Tongue (tissue), 2 donors: ENCODE measurements around the gene ARSI. TPM values are rescaled to one million over a fixed set of nuclear protein-coding genes. Genes with fewer than 3 reads are reported as not detected.
A peak's percentile ranks its signal among the peaks of the same experiment; 100 is the strongest.

Experiments used
- DNase-seq: peaks from one replicate; pipeline ENCODE4 v3.0.0-alpha.2; 2015
- total RNA-seq: library from RNA; depleted of rRNA; stranded (reverse); fragments of >200 nt; gene quantifications from one replicate; pipeline ENCODE4 v1.2.3, GENCODE V29; 2014

Gene ARSI
- total RNA-seq, 1 donor from 2014 or later = 18.9 TPM

DNA sequence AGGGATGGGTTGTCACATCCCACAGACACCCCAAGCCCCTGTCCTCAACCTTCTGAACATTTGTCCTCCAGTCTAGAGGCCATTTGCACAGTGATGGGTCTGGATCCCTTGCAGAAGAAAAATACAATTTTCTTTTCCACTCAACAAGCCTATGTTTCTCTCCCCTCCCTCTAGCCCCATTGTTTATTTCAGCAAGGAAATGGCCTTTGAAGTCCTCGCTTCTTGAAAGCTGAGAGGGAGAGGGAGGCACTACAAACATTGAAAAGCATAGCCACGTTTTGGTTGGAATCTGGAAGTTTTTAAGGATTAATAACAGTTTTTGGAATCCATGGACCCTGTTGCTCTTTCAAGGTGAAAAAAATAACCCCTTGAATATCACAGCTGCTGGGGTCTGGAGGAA lies 24.0 kb upstream of the ARSI start:
- DNase-seq = no peak

GRCh38 chr5:150325426-150325825 lies 22.7 kb upstream of the ARSI start:
- no peak for DNase-seq

DNA sequence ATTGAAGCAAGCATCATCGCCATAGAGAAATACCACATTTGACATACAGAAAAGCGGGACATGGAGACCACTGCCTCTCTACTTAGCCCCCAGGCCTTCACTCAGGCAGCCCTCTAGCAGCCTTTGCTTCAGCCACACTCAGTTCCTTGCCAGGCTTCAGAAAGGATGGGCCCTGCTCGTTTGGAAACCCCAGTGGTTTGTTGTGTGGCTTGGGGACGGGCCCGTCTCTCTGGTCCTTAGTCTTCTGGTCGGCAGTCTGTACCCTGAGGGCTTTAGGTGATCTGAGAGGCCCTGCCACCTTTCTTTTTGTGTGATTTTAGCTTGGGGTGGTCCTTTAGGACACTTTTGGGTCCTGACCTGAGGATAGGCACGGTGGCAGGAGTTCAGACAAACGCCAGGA lies 21.1 kb upstream of the ARSI start:
- no peak for DNase-seq

- no peak for DNase-seq
These were observed 20.4 kb upstream of the ARSI start for GRCh38 chr5:150323092-150323491.

GRCh38 chr5:150322202-150322601 lies 19.5 kb upstream of the ARSI start:
- no peak for DNase-seq

- no peak for DNase-seq
These were observed 19.1 kb upstream of the ARSI start for GRCh38 chr5:150321784-150322183.

DNA sequence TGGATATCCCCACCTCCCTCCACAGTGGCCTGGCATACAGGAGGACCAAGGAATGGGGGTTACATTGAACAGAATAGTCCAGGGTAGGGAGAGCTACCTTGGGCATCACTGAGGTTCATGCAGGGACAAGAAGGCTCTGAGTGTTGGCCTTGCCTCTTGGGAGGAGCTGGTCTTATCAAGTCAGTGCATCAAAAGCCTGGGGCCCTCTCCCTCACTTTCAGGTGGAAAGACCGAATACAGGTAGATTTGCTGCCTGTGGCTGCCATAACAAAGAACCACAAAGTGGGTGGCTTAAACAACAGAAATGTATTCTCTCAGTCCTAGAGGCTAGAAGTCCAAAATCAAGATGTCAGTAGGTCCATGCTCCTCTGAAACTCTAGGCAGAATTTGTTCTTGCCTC lies 18.5 kb upstream of the ARSI start:
- DNase-seq = no peak

DNA sequence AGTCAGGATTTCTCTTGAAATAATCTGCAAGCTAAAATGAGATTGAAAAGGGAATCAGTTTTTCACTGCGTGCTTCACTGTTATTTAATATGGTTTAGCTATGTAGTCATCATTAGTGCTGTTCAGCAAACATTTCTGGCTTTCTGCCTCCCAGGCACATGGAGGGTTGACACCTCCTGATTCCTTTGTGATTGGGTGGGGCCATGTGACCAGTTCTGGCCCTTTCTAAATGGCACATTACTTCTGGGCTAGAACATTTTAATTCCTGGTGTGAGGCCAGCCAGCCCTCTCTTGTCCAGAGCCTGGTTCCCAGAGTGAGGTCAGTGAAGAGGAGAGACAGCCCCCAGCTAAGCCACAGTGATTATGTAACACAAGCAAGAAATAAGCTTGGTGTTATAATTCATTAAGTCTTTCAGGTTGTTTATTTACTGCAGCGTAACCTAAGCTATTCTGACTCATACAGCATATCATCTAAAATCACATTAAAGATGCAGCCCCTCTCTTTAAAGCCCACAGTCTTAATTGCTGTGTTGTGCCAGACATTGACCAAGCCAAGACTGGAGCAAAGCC lies 17.4 kb upstream of the ARSI start:
- DNase-seq = peak; percentile 74

DNA sequence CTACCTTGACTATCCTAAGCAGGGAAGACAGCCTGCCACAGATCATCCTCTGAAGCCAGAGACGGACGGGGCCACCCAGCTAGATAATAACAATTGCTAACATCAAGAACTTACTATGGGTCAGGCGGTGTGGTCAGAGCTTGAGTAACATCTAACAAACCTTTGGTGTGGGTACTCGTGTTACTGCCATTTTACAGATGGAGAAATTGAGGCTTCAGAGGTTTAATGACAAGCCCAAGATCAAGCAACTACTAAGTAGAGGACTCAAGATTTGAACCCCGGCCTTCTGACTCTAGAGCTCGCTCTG lies 16.7 kb upstream of the ARSI start:
- no peak for DNase-seq

- DNase-seq = no peak
These were observed 16.1 kb upstream of the ARSI start for GRCh38 chr5:150318613-150319483.

DNA sequence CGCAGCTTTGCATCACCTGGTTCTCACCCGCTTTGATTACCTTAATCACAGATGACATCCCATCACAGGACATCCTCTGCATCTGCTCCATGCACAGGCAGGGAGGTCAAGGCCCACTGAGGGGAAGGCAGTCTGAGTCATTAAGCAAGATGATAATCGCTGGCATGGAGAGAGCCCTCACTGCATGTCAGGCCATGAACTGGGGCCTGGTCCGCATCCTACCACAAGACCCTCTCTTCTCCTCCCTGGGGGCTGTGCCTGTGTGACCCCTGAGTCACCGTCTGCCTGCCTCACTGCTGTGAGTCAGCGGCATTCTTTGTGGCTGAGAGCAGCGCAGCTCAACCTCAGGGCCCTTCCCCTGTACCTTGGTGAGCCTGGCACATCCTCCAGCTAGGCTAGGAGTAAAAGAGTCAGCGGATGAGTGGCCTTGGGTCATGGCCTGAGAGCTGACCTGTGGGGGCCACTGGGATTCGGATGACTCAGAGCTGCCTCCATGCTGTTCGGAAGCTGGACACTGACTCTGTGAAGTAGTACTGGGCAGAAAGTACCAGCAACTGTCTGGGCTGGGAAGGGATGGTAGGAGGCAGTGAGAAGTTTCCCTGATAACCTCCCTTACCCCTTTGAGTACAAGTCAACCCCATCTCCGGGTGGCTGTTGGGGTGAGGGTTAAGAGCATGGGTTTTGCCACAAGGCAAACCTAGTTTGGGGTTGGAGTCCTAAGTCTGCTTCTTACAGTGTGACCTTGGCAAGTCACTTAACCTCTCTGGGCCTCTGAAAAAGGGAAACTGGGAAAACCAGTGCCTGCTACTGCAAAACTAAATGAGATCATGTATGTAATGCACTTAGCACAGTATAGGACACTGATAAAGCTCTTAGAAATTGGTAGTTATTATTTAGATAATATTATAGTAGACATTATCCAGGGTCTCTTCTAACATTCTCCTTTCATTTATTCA lies 14.6 kb upstream of the ARSI start:
- no peak for DNase-seq

GRCh38 chr5:150316320-150316719 lies 13.6 kb upstream of the ARSI start:
- DNase-seq = no peak

DNA sequence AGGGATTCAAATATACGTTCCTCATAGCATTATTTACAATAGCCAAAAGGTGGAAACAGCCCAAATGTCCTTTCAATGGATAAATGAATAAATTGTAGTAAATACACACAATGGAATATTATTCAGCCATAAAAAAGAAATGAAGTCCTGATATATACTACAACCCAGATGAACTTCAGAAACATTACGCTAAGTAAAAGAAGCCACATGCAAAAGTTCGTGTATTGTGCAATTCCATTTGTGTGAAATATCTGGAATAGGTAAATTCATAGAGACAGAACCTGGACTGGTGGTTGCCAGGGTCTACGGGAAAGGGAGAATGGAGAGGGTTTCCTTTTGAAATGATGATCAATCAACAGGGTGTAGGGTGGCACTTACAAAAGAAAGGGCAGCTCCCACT lies 12.5 kb upstream of the ARSI start:
- DNase-seq = no peak

DNA sequence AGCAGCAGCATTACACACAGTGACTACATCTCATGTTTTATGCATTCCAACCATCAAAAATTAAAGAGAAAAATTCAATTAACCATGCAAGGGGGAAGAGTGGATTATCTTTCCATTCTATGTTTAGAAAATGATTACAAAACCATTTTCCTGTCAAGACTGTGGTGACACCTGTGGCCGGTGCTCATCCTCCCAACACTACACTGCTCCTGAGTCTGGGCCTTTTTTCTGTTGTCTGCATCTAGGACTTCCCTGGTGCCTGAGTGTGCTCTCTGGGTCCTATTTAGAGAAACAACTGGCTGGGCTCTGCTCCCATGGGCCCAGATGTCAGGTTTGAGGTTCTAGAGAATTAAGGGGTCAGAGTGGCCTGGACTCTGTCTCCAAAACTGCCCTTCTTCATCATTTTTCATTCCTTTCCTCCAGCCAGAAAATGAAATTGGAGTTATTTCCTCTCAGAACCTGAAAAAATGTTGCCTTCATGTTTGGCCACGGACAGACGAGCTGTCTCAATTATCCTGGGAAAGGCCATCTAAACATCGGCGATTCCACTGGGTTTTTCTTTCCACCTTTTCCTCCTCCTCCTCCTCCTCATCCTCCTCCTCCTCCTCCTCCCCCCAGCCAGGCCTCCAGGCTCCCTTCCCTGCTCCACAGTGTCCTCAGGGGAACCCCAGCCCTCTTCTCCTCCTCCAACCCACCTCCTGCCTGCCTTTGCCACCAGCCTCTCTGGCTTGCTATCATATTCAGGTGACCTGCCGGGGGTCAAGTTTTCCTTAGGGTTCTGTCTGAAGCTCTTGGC lies 11.4 kb upstream of the ARSI start:
- peak; percentile 32 for DNase-seq

- DNase-seq = no peak
These were observed 10.8 kb upstream of the ARSI start for GRCh38 chr5:150313501-150313900.

GRCh38 chr5:150312518-150312917 lies 9.8 kb upstream of the ARSI start:
- no peak for DNase-seq

DNA sequence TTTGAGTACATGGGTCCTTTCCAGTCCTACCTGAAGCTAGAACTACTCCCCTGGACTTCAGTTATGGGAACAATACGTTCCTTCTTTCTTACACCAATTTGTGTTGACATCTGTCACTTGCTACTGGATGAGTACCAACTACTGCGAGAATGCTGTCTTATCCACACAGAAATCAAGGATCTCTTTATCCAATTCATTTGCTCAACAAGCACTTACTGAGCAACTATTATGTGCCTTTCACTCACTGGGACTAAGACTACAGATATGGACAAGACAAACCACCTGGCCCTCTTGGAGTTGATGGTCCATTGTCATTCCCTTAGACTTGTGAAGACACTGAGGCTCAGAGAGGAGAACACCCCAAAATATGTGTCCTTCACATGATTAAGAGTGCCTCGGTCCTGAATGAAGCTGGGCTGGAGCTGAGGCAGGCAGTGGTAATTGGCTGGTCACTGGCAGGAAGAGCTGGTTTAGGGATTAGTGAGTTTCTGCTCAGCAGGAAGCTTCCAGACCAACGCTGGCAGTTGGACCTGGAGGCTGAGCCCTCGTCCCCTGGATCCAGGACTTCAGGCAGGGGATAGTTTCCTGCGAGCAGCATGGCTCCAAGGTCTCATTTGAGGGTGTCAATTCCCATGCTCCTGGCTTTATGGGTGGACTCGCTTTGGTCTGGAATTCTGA lies 8.4 kb upstream of the ARSI start:
- no peak for DNase-seq

- DNase-seq = no peak
These were observed 7.5 kb upstream of the ARSI start for GRCh38 chr5:150310246-150310645.

DNA sequence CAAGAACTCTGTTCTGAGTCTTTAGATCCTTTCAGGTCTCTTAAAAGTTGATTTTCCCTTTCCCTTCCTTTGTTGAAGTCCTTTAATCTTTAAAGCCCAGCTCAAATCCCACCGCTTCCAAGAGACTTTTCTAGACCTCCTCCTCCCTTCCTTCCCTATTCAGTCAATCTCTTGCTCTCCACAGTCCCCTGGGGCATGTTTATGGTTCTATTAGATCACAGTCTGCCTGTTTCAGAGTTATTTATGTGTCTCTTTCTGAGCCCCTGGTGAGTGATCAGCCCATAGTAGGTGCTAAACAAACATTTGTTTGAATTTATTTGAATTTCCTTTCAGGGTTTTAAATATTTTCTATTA lies 7.2 kb upstream of the ARSI start:
- DNase-seq = no peak

DNA sequence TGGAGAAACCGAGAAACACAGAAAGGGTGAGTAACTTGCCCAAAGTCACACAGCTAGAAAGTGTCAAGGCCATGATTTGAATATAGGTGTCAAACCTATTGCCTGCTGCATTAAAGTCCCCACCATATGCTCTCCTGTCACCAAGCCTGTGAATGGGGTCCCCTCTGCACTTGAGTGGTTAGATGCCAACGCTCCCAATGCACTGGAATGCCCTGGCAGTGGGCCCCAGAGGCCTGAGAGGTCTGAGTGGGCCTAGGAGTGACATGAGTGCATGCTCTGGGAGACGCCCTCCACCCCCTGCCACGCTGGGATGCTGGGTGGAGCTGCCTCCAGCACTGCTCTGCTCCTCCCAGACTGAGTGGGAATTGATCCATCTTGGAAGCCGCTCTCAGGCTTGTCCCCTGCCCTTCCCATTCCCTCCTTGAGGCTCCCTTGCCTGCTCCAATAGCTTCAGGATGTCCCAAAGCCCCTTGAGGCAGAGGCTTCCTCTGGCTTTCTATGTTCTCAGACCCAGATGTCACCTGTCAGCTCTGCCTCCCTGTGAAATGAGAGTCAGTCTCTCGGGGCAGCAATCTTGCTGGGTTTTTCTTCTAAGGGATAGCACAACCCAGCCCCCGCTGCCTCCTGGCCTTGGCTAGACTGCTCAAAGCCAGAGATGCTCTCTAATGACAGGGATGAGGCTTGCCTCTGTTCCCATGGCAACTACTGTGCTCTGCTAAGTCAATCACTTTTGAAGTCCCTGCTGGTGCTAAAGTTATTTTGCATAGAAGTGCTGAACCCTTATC lies 6.6 kb upstream of the ARSI start:
- DNase-seq = peak; percentile 61
